Activated CD4-positive, alpha-beta T cell treated with anti-CD3 and anti-CD28 coated beads, Interleukin-2, amount 50 U/mL, for 24 hours (primary cell): ENCODE measurements around the gene FER.
"Not testable (repeated sequence)": the region's sequence is repeated elsewhere in the genome, so short reads cannot be mapped to it uniquely, and the experiment has no call there.

ENCODE experiments used
- DNase-seq, 2 donors: peaks; one replicate each; pipeline ENCODE4 v3.0.0-alpha.2; 2020; ENCODE audit warnings: low read depth in 1 of 2, low spot score in 1 of 2

The FER gene

GRCh38 chr5:108747774-108748400 lies at the start of gene FER:
FER (plus strand) TSS chr5:108747897; CDS start chr5:108798183, 50,286 bp downstream.
- peak; percentile 25 to 43 for DNase-seq

- DNase-seq: not testable (repeated sequence)
Measured at GRCh38 chr5:108700388-108700787, 47.3 kb upstream of the FER start.

DNA sequence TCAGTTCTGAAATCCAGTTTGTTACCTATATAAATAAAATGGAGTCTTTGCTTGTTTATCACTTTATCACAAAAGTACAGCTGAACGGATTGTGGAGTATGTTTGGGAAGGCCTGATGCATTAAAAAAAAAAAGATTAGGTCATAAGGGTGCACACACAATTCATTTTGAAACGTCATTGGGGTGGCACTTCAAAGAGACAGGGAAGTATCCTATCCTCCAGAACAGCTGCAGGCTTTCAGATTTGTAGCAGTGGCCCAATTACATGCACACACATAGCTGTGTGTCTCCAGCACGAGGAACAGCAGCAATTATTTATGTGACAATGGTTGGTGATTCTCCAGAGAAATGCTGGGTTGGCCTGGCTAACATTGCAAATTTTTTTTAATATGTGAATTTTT lies 46.8 kb upstream of the FER start:
- DNase-seq: no peak

GRCh38 chr5:108702546-108702945 lies 45.2 kb upstream of the FER start:
- DNase-seq: no peak

GRCh38 chr5:108703313-108703712 lies 44.4 kb upstream of the FER start:
- DNase-seq: no peak

DNA sequence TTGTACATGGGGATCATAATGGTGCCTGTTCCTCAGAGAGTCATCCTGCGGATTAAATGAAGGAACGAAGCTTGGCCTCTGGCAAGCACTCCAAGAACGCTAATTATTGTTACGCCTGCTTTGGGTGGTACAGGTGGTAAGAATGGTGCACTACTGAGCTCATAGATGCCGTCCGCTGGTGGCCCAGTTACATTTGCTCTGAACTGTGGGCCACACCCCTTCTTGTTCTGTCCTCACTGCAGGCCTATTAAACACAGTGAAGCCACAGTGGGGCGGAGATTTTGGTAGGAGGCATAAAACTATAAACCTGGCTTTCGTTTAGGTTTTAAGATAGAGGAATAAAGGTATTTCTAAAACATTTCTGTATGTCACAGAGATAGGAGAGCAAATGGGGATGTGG lies 40.6 kb upstream of the FER start:
- DNase-seq: no peak

- DNase-seq: no peak
Measured at GRCh38 chr5:108711898-108712297, 35.8 kb upstream of the FER start.

- DNase-seq: no peak
Measured at GRCh38 chr5:108715408-108715807, 32.3 kb upstream of the FER start.

- DNase-seq: no peak
Measured at GRCh38 chr5:108720391-108720790, 27.3 kb upstream of the FER start.

DNA sequence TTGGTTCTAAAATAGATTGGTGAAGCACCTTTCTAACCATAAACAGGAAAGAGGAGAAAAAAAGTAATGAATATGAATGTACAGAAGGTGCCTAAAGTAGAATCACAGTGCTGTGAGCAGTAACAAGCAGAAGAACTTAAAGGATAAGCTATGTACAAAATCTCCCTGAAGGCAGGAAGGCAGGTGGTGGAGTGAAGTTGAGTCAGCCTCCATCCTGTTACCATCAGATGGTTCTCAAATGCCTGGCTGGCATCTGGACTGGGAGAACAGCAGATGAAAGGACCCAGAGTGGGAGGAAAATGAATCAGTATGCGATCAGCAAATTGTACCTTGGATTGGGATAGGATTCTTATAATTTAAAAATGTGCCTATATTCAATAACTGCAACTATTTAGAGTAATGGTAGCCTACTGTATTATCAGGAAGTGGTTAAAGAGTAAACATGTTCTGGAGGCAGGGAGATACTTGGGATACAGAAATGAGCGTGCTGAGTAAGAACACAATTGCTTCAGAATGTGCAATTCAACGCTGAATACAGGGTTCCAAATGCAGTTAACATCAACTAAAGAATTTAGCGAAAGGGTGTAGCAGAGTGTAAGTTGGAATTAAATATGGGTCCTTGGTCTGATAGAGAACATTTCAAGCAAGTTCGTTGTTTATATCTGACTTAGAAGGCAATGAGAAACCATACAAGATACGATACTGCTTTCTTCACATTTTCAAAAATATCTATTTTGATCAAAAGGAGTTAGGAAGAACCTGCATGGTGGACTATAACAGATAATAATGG lies 21.1 kb upstream of the FER start:
- no peak for DNase-seq

DNA sequence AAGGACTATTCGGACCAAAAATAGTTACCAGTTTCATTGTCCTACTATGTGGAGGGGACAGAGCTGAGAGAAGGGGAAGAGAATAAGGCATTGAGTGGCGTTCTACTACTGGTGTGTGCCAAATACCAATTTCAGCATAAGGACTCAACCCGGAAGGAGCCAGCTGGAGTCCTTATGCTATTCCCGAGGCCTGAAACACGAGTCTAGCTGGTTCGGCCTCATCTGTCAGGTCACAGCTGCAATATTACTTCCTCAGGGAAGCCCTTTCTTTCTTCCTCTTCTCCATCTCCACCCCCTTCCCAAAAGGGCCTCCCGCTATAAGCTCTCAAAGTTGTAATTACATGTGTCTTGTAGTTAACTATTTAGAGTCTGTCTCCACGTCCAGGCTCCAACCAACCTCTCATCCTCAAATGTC lies 20.5 kb upstream of the FER start:
- DNase-seq: no peak

DNA sequence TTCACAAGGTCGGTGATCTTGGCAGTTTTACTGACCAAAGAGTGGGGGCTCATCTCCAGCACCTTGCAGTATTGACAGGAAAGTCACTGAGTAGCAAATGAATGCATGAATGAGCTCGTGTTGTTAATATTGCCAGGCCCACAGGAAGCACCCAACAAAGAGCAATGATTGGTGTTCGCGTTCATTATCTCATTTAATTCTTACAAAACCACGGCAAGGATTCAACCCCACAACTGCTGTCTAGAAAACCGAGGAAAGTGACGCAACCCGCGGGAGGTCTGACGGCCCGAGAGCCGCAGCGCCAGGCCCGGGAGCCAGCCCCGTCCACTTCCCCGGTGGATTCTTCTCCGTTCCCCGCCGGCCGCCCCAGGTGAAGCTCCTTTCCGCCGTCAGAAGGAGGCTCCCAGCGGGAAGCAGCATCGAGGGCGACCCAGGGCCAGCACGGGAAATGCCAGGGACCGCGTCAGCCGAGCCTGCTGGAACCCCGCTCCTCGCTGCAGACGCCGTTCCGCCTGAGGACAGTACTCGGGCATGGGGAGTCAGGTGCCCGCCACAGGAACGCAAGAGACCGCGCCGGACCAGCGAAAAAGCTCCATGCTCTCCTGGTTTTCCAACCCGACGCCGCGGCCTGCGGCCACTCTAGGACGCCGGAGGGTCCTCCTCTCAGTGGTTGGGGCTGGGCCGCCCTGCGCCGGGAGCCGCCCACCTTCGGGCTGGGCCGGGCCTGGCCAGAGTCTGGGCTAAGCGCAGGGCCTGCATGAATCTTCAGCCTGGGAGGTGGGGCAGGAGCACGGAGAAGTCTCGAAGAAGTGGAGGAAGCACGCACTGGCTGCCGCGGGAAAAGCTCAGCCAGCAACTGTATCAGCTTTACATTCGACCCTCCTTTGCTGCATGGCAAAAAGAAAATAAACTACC lies 19.8 kb upstream of the FER start:
- peak; percentile 7 to 19 for DNase-seq

GRCh38 chr5:108728566-108729241 lies 19.0 kb upstream of the FER start:
- peak in 1 of 2 donors; percentile 54 for DNase-seq

- no peak for DNase-seq
Measured at GRCh38 chr5:108729242-108729615, 18.5 kb upstream of the FER start.

DNA sequence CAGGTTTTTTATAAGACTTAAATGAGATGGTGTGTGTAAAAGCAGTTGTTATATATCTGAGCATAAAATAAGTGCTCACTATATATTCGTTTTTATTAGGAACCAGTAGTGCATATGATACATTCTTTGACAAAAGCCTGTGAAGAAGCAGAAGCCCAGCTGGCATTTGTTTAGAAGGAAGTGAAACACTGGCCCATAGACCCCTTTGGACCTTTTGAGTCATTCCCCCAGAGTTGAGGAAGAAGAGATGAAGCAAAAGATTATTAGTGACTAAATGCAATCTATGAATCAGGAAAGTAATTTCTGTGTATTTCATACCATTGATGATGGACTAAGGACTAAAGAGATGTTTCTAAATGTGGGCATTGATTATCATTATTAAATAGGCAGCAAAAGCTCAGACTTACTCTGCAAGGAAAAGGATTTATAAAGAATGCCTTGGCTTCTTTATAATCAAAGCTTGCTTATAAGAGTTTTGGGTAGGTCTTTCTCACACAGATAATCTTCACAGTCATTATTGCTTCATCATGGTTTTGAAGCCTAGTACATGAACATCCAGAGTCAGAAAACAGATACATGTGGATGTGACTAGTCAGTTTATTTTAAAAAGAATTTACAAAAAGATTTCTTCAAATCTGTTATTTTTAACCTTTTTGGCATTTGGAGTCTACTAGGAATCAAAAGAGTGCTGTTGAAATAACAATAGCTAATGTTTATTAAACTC lies 16.9 kb upstream of the FER start:
- no peak for DNase-seq

DNA sequence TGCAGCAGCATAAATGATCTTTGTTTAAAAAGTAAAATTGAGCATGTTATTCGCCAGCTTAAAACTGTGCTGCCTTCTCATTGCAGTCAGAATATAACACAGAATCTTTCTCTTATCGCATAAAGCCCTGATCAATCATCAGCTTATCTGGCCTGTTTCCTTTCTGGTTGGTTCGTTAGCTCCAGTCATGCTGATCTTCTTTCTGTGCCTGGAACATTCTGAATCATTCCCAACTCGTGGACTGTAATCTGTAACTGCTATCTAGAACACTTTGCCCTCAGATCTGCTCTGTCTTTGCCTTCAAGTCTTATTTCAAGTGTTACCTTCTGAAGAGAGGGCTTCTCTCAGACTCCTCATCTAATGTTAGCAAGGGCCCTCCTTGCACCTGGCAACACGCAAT lies 11.9 kb upstream of the FER start:
- no peak for DNase-seq

DNA sequence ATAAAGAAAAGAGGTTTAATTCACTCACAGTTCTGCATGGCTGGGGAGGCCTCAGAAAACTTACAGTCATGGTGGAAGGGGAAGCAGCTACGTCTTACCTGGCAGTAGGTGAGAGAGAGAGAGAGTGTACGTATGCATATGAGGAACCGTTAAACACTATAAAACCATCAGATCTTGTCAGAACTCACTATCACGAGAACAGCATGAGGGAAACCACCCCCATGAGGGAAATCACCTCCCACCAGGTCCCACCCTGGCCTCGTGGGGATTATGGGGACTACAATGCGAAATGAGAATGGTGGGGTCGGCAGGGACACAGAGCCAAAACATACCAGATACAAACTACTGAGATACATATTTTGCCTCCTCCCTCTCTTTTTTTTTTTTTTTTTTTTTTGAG lies 10.8 kb upstream of the FER start:
- no peak for DNase-seq

DNA sequence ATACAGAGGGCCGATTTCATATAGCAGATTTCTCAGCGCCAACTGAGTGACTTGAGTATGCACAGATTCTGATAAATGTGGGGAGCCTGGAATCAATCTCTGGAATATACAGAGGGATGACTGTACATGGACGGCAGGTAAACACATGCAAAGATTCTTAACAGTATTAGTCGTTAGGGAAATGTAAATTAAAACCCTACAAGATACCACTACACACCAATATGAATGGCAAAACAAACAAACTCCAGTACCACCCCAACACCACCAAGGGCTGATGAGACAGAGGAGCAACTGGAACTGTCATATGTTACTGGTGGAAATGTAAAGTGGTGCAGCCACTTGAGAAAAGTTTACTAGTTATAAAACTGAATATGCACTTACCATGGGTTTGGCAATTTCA lies 8.3 kb upstream of the FER start:
- DNase-seq: no peak

- DNase-seq: no peak
Measured at GRCh38 chr5:108739906-108740305, 7.8 kb upstream of the FER start.

- no peak for DNase-seq
Measured at GRCh38 chr5:108743319-108743718, 4.4 kb upstream of the FER start.

GRCh38 chr5:108743846-108744245 lies 3.9 kb upstream of the FER start:
- DNase-seq: no peak
